GM19035 (cell line): Measurements from ENCODE around the gene ZNF76.

Experiments used
- ATAC-seq: cut with Tn5 transposase; IDR thresholded peaks from one replicate; pipeline ENCODE4 v1.9.1; 2021; ENCODE audit not compliant: unreplicated experiment

Gene ZNF76

DNA sequence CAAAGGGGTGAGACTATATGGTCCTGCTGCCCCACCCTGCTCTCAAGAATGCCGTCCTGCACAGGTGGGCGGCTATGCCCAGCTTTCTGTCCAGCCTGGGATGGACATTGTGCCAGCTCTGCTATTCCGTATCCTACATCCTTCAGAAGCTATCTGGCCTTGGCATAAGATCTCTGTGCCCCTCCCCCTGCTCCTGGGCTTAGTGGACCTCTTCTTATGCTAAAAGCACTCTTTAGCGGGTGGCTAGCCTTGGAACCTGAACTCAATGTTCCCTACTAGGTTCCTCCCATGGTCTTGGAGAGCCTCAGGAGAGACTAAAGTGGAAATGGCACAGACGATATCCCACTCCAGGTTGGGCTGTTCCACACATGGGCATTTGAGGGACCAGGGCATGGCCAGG lies 23.3 kb upstream of the ZNF76 start:
- no peak for ATAC-seq

DNA sequence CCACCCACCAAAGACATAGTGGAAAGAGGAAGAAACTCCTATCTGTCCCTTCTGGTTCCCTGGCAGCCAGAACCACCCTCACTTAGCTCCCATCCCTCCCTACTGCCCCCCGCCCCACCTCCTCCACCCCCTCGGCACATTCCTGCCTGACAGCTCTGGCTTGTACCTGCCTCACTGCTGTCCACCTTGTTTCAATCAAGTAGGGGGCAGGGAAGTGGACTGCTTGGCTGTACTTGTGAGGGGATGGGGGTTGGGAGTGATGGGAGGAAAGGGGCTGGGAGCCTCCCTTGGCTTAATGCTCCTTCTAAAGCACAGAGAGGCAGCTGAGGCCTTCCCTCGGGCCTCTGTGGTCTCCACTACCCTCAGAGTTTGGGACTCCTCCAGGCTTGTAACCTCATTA lies 22.1 kb upstream of the ZNF76 start:
- ATAC-seq, result no peak

DNA sequence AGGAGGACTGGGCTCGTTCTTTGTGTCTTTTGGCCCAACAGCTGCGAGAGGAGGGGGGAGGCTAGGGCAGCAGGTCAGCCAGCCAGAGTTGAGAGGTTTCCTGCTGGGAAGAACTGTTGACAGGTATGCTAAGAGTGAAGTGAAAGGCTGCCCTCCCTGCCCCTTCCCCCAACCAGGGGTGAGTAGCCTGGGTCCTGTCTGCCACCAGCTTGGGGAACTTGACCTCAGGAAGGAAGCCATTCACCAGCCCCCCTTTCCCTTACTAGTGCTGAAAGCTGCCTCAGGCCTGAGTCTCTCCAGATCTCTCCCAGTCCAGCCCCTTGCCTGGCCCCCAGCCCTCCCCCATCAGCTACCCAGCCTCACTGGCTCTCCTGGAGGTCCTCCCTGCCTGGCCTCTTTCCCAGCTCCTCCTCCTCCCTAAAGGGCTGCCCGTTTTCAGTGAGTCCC lies 20.7 kb upstream of the ZNF76 start:
- no peak for ATAC-seq

DNA sequence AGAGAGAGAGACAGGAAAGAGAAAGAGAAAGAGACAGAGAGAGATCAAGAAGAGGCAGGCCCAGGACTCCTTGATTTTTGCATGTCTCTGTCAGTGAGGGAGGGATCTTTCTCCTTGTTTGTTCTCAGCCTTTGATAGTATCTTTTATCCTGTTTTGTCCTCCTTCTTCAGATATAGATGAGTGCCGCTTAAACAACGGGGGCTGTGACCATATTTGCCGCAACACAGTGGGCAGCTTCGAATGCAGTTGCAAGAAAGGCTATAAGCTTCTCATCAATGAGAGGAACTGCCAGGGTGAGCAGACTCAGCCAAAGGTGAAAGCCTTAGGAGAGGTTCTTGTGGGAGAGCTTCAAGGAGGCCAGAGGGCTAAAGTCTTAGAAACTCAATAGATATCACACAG lies 20.0 kb upstream of the ZNF76 start:
- ATAC-seq, result no peak

DNA sequence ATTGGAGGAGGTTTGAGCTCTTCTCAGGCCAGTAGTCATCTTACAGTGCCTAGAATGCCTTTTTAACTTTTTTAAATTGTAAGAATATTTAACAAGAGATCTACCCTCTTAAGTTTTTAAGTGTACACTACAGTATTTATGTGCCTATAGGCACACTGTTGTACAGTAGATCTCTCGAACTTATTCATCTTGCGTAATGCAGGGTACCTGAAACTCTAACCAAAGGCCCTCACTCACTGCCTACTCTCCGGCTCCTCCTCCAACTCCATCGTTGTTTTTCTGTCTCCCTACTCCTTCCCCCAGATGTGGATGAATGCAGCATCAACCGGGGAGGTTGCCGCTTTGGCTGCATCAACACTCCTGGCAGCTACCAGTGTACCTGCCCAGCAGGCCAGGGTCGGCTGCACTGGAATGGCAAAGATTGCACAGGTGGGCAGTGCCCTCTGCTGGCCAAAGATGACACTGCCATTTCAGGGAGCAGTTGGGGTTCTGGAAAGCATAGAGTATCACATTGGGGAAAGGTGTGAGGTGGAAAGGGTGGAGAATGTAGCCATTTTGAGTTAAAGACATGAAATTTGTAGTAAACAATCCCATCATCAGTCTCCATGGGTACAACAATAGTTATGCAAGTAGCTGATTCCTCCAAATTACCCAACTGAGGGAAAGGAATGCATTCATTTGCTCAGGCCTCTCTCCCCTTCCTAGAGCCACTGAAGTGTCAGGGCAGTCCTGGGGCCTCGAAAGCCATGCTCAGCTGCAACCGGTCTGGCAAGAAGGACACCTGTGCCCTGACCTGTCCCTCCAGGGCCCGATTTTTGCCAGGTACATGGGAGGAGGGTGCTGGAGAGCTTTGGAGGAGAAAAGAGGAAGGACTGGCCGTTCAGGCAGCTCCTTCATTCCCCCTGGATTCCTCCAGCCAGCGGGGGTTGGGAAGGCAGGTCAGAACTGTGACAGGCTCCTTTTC lies 18.4 kb upstream of the ZNF76 start:
- ATAC-seq, result no peak

DNA sequence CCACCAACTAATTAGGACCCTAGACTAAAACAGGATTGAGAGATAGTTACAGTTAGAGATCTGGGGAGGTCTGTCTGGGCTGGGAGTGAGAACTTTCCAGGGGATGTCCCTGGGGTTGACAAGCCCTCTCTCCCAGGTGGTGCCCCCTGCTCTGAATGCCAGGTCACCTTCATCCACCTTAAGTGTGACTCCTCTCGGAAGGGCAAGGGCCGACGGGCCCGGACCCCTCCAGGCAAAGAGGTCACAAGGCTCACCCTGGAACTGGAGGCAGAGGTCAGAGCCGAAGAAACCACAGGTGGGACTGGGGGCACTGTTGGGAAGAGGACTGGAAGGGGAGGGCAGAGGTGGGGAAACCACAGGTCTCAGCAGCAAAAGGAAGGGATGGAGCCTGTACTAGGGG lies 17.0 kb upstream of the ZNF76 start:
- no peak for ATAC-seq

DNA sequence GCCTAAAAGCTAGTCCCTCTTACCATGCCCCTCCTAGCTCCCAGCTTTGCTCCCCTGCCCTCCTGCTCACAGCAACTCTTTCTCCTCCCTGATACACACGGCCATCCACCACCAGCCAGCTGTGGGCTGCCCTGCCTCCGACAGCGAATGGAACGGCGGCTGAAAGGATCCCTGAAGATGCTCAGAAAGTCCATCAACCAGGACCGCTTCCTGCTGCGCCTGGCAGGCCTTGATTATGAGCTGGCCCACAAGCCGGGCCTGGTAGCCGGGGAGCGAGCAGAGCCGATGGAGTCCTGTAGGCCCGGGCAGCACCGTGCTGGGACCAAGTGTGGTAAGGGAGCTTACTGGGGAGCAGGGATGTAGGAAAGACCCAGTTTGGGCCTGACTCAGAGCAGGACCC lies 16.6 kb upstream of the ZNF76 start:
- no peak for ATAC-seq

DNA sequence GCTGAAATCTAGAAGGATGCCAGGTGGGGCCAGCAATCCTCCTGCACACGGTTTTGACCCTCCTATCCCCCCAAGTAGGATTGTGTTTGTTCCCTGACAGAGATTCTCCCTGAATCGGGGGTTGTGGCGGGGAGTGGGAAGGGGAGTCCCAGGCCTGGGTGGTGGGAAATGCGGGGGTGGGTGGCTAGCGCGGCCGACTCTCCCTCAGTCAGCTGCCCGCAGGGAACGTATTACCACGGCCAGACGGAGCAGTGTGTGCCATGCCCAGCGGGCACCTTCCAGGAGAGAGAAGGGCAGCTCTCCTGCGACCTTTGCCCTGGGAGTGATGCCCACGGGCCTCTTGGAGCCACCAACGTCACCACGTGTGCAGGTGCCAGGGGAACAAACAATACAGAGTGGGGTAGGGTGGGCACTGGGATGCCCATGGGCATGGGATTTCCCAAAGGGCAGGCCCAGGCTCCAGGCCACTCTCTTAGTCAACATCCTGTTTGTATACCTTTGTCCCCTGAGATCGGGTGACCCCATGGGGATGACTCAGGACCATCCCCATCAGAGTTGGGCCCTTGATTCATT lies 16.1 kb upstream of the ZNF76 start:
- no peak for ATAC-seq

DNA sequence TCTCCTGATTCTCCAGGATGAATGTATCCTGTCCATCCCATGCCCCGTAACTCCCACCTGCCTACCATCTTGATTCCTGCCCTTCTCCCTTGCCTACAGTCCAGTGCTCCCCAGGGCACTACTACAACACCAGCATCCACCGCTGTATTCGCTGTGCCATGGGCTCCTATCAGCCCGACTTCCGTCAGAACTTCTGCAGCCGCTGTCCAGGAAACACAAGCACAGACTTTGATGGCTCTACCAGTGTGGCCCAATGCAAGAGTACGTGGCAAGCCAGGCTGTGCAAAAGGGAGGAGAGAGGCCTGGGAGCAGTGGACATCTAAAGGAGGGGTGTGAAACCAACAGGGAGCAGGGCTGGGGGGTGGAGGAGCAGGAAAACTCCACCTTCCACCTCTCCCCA lies 15.0 kb upstream of the ZNF76 start:
- ATAC-seq, result no peak

DNA sequence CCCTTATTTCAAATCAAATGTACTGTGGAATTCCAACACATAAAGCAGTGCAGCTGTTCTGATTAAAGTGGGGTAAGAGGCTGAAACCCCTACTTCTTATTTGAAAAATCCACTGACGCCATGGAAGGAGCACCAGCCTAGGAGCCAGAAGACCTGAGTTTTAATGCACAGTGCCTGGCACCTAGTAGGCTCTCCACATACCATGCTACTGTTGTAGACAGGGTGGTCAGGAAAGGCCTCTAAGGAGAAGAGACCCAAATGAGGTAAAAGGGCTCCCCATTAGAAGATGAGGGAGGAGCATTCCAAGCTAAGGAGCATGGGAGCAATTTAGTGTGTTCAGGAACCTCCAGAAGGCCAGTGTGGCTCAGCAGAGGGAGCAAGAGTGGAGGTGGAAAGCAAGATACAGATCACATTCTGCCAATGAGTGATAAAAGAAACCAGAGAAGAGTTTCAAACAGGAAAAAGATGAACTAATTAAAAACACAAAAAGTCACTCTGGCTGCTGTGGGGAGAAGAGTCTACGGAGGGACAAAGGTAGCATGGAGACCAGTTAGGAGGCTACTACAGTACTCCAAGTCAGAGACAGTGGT lies 11.8 kb upstream of the ZNF76 start:
- no peak for ATAC-seq

DNA sequence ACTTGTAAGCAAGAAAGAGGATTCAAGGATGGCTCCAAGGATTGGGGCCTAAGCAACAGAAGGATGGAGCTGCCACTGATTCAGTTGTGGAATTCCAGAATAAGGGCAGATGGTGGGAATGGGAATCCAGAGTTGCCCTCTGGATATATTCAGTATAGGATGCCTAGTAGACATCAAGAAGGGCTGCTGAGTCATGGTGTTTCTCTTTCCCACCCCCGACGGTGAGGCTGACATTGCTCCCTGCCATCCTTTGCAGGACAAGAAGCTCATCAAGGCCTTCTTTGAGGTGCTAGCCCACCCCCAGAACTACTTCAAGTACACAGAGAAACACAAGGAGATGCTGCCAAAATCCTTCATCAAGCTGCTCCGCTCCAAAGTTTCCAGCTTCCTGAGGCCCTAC lies 11.2 kb upstream of the ZNF76 start:
- no peak for ATAC-seq

DNA sequence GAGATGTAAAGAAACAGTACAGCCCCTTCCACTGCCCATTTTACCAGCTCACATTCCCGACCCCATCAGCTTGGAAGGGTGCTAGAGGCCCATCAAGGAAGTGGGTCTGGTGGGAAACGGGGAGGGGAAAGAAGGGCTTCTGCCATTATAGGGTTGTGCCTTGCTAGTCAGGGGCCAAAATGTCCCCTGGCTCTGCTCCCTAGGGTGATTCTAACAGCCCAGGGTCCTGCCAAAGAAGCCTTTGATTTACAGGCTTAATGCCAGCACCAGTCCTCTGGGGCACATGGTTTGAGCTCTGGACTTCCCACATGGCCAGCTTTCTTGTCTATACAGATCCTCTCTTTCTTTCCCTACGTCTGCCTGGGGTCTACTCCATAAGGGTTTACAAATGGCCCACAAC lies 10.6 kb upstream of the ZNF76 start:
- no peak for ATAC-seq

DNA sequence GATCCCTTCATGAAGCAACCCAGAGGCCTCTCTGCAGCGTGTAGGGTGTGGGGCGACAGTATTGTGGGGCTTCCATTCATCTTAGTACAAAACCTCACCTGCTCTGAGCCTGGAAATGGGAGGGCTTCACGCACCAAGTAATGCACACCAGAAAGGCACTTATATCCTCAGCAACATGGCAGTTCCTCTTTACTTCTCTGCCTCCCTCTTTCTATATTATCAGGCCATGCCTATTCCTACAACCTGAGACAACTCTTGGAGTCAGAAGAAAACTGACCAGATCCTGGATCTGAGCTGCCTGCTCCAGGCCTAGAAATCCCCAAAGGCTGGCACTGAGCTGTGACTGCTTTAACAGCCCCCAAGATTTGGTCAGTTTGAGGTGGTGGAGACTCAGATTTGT lies 7.6 kb upstream of the ZNF76 start:
- no peak for ATAC-seq

DNA sequence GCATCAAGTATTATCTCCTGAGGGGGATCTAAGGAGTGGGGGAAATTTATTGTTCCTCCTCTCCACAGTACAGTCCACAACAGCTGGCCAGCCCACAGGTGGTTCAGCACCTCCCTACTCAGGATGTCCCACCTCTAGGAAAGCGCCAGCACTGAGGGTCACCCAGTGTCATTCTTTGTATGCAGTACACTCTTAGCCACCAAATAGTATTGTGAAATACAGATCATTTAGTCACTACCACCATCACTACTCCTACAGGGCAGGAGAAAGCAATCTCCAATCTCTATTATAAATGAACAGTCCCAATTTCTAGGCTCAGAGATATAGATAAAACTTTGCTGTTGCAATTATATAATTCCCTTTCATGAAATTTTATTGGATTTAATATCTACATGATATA lies 6.3 kb upstream of the ZNF76 start:
- no peak for ATAC-seq

DNA sequence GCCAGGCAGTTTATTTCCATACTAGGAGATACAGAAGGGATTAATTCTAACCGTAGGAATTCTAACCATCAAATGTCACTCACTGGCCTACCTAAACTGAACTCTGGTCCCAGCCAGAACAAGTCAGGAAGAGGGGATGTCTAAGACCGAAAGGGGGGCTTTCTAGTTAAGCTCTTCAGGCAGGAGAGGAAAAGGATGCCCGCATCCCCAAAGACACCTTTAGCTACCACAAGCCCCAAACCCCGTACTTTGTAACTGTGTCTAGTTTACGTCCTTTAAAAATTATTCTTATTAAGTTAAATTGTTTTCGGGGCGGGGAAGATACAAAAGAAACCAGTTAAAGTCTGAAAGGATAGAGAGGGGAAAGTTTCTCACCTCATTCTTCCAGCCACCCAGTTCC lies 1.2 kb upstream of the ZNF76 start:
- no peak for ATAC-seq

DNA sequence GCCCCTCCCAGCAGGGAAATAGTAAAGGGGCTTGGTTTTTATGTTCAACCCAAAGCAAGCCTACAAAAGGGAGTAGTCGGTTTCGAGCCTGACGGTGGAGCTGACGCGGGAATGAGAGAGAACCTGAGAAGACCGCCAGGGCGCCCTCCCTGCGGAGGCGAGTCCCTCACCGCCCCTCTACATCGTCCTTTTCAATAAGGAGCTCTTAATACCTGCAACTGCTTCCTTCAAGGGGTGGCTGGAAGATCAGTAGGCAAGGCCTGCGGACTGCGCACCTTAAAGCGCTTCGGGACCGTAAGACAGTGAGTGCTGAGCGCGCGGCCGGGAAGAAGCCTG lies 709 bp upstream of the ZNF76 start:
- peak; percentile 12 for ATAC-seq

DNA sequence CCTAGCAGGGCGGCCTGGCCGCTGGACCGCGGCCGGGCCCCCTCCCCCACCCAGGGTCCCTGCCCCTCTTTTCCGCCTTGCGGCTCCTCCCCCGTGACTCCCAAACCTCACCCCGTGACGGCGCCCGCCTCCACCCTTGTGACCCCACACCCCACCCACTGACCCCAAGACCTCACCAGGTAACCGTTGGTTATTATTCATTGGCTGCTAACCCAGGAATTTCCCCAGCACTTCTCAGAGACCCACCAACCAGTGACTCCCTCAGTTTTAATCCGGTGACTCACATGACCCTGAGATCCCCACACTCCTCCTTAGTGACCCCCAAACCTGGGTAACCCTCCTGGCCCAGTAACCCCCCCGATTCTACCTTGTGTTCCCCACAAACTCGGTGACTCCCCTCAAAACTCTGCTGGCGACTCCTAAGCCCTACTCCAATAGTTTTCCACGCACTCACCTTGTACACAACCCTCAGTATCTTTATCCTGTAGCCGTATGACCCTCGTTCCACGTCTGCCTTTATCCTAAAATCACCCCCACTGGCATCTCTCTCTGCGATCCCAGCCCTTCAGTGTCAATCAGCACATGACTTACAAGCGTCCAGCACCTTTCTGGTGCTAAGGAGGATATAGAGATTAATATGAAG lies 534 bp downstream of the ZNF76 start:
- peak; percentile 35 for ATAC-seq

DNA sequence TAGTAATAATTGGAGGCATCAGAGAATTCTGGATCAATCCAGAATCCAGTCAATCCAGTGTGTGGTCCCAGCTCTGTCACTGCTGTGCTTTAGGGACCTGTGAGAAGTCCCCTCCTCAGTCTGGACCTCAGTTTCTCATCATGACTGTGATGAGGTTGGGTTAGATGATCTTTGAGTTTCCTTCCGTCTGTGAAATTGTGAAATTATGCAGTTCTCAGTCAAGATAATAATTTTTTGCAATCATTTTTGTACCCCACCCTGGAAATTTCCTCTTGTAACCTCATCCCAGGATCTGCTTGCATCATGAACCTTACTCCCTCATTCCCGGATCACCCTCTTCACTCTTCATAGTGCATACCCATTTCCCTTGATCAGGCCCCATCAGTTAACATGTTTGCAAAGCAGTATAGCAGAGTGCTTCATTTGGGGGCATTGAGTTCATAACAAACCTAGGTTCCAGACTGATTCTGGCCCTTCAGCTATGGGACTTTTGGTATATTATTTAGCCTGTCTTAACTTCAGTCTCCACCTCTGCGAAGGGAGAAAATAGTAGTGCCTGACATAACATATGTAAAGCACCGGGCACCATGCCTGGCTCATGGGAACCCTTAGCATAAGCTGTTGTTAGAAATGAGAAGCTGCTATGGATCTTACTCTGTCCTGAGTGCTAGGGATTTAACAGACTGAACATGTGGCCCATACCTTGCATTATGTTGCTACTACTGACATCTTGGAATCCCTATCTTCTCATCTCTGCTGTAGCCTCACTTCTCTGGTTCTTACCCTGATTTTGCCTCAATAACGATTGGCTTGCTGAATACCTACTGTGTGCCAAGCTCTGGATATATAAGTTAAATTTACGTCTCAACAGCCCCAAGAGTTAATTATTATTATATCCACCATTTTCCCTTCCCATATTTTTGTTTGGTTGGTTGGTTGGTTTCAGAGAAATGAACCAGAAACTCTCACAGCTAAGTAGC lies 1.3 kb downstream of the ZNF76 start:
- no peak for ATAC-seq

DNA sequence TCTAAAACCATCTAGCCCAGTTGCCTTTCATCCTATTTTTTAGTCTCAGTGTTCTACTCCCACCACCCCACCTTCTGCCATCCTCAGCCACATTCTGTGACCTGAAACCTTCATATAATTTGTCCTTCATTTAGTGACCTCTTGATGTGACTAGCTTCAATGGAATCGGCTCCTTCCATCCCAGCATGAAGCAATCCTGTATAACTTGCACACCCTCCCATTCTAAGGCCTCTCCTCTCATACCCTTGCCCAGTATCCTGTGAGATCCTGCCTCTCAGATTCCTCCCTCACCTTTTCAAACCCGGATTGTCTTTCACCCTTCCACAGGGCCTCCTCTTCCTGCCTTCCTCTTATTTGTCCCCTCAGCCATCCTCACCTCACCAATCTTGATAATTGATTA lies 3.1 kb downstream of the ZNF76 start:
- no peak for ATAC-seq

DNA sequence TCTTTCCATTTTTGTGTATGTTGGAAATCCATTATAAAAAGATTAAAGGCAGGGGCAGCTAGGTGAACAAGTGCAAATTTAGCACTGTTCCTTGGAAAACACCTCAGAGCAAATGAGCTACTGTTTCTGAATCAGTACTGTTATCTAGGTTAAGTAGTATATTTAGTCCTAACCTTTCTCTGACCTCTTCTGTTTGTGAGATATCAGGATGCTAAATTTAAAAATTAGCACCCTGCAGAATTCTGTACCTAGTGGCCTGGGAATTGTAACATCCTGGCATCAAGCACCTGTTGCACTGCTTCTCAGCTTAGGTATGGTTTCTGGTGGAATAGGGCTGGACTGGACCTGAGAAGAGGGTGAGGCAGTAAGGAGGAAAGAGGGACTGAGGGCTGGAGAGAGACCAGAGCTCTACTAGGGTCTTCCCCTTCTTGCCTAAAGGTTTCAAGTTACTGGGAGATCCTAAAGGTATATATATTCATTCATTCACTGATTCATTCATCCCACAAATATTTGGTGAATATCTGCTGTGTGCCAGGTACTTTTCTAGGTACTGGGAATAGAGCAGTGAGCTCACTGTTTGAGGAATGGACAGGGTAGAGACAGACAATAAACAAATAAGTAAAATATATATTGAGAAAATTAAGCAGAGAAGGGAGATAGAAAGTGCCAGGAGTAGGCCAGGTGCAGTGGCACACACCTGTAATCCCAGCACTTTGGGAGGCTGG lies 5.2 kb downstream of the ZNF76 start:
- ATAC-seq, result no peak
